Gastroesophageal sphincter (tissue), 4 donors: ENCODE data around the gene KIF5A. TPM values are rescaled to one million over a fixed set of nuclear protein-coding genes. Genes with fewer than 3 reads are reported as not detected.

Source experiments
- ATAC-seq: fragments of 150-250 bp; one replicate; pipeline ENCODE4 v1.9.1; 2016; ENCODE audit warnings: mild to moderate bottlenecking, moderate library complexity
- H3K27ac ChIP-seq, 4 donors: fragments of 200-600 bp; sonication (generic) in 3 of 4; 1 replicate in 3 of 4; 2 replicates in 1 of 4; pipeline ENCODE4 v1.5.1; 2016 to 2019
- H3K27me3 ChIP-seq: fragments of 200-600 bp; sonication (generic); one replicate; pipeline ENCODE4 v1.5.1; 2019
- H3K36me3 ChIP-seq, 2 donors: fragments of 200-600 bp; sonication (generic); one replicate each; pipeline ENCODE4 v1.5.1; 2019; ENCODE audit warnings: control low read depth in 1 of 2
- H3K4me1 ChIP-seq, 3 donors: fragments of 200-600 bp; sonication (generic); 1 replicate in 2 of 3; 2 replicates in 1 of 3; pipeline ENCODE4 v1.5.1; 2016 to 2019; ENCODE audit warnings: control low read depth in 2 of 3
- H3K4me3 ChIP-seq, 2 donors: fragments of 200-600 bp; sonication (generic); one replicate each; pipeline ENCODE4 v1.5.1; 2019; ENCODE audit warnings: mild to moderate bottlenecking in 1 of 2, moderate library complexity in 1 of 2
- H3K9me3 ChIP-seq, 3 donors: fragments of 200-600 bp; sonication (generic); one replicate each; pipeline ENCODE4 v1.5.1; 2017 to 2019; ENCODE audit warnings: control low read depth in 2 of 3
- EP300 ChIP-seq: sonication (generic); formaldehyde crosslinking; IDR thresholded peaks from one replicate; pipeline ENCODE4 v1.6.1; 2017; ENCODE audit warnings: antibody characterized with exemption, mild to moderate bottlenecking
- POLR2A ChIP-seq, 2 donors: fragments of 450-650 bp; IDR thresholded peaks; one replicate each; pipeline ENCODE4 v1.6.1; 2017; ENCODE audit warnings: antibody characterized with exemption in 2 of 2, mild to moderate bottlenecking in 2 of 2, moderate library complexity in 1 of 2
- POLR2AphosphoS5 ChIP-seq: sonication (generic); formaldehyde crosslinking; IDR thresholded peaks from one replicate; pipeline ENCODE4 v1.6.1; 2017; ENCODE audit warnings: antibody characterized with exemption
- WGBS, 2 donors: methylation state at CpG; one replicate each; pipeline ENCODE4 v1.1.5; 2018; ENCODE audit warnings: low coverage in 1 of 2; 5-methylcytosine and 5-hydroxymethylcytosine counted together
- total RNA-seq, 4 donors: library from RNA; depleted of rRNA; stranded (reverse); fragments of >200 nt; gene quantifications; one replicate each; pipeline ENCODE4 v1.1.0, GENCODE V29; 2016
- TF ChIP-seq, protein P1 (sequence below), 4 experiments: fragments of 200-600 bp in 2 of 4; fragments of 450-650 bp in 2 of 4; sonication (generic) in 1 of 4; IDR thresholded peaks; one replicate each; pipeline ENCODE4 v1.5.1; 2017 to 2019; ENCODE audit warnings: antibody characterized with exemption in 4 of 4, mild to moderate bottlenecking in 2 of 4, moderate library complexity in 2 of 4

KIF5A gene
- total RNA-seq, 4 donors from 2014 or later = 0.89 to 4.7 (median 1.6) TPM

DNA sequence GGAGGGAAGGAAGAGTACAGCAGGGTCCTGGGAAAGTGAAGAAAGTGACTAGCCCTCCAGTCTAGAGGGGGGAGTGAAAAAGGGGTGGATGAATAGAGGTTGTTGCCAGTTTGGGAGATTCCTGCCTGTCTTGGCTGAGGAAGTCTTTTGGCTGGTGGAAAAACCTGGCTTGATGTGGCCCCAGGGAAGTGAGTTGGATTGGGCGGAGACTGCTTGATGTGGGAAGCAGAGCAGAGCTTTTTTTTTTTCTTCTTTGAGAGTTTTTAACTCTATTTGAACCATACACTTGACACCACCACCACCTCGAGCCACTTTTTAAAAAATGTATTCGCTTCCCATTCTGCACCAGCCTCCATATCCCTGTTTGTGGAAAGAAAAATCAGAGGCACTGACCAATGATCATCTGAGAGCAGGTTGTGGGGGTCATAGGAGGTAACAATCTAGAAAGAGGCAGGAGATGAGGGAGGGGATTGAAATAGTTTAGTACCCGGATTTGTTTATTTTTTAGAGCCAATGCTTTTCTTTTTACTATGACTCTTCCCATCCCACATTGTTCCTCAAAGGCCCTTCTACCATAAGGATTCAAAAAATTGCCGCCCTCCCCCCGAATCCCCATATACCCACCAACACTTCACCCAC, 54.1 kb downstream of the KIF5A start:
- peak overlapping the region; percentile 91 to 93 for H3K4me3 ChIP-seq
- WGBS, 2 donors = 0 to 13% methylated on average over 1 to 5 of the region's 6 CpGs
- ATAC-seq = peak; percentile 86
- H3K36me3 ChIP-seq = peaks cover 0 to 61% of the 10 kb centered on the region in 2 donors
- H3K27ac ChIP-seq = peak overlapping the region; percentile 96 to 99 (median 99)
- H3K4me1 ChIP-seq = peaks cover 0 to 57% (median 9%) of the 10 kb centered on the region in 3 donors
- TF ChIP-seq POLR2AphosphoS5 (peak; percentile 57), POLR2A (IDR thresholded peaks at IDR 0.05) (no peak), EP300 (no peak)
- TF ChIP-seq, protein P1, sequence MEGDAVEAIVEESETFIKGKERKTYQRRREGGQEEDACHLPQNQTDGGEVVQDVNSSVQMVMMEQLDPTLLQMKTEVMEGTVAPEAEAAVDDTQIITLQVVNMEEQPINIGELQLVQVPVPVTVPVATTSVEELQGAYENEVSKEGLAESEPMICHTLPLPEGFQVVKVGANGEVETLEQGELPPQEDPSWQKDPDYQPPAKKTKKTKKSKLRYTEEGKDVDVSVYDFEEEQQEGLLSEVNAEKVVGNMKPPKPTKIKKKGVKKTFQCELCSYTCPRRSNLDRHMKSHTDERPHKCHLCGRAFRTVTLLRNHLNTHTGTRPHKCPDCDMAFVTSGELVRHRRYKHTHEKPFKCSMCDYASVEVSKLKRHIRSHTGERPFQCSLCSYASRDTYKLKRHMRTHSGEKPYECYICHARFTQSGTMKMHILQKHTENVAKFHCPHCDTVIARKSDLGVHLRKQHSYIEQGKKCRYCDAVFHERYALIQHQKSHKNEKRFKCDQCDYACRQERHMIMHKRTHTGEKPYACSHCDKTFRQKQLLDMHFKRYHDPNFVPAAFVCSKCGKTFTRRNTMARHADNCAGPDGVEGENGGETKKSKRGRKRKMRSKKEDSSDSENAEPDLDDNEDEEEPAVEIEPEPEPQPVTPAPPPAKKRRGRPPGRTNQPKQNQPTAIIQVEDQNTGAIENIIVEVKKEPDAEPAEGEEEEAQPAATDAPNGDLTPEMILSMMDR (IDR thresholded peaks at IDR 0.05) = no peak
- H3K27me3 ChIP-seq = no peaks in the 10 kb centered on the region
- H3K9me3 ChIP-seq = no peaks in the 10 kb centered on the region

DNA sequence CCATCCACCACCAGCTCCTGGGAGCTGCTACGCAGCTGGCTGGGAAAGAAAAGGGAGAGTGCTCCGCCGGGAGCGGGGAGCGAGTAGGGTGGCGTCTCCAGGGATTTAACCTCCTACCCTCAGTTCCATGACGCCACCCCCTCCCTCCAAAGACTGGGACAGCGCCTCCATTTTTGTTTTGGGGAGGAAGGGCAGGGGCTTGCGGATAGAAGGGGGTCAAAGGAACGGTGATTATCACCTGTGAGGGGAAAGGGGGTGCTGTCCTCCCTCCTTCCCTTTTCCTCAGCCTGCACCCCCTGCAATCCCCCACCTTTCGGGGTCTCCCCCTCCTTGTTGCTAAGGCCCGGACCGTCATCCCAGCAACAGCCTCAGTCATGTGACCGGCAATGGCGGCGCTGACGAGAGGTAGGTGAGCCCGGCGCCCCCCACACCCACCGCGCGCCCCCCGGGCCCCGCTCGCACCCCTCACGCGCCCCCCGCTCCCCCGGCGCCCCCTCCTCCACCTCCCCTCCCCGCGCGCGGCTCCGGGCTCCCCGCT, 54.7 kb downstream of the KIF5A start, which contains the start of gene DTX3:
TSS of gene DTX3 (plus strand) at position 371 of the 538 bp plus-strand sequence. CDS start 1,694 bp downstream, outside the sequence.
- Histone ChIP-seq H3K27me3 (no peaks in the 10 kb centered on the region), H3K27ac (peak within 1 kb of the TSS; percentile 96 to 99 (median 99)), H3K9me3 (no peaks in the 10 kb centered on the region), H3K4me1 (peaks cover 0 to 63% (median 15%) of the 10 kb centered on the region in 3 donors), H3K36me3 (peaks cover 0 to 57% of the 10 kb centered on the region in 2 donors), H3K4me3 (peak within 1 kb of the TSS; percentile 91 to 93)
- WGBS, 2 donors = 0% methylated on average over 3 to 6 of the region's 36 CpGs
- peak; percentile 29 for ATAC-seq
- TF ChIP-seq POLR2A (IDR thresholded peaks at IDR 0.05) = peak; percentile 18 to 29
- TF ChIP-seq, protein P1 (IDR thresholded peaks at IDR 0.05) = no peak

DNA sequence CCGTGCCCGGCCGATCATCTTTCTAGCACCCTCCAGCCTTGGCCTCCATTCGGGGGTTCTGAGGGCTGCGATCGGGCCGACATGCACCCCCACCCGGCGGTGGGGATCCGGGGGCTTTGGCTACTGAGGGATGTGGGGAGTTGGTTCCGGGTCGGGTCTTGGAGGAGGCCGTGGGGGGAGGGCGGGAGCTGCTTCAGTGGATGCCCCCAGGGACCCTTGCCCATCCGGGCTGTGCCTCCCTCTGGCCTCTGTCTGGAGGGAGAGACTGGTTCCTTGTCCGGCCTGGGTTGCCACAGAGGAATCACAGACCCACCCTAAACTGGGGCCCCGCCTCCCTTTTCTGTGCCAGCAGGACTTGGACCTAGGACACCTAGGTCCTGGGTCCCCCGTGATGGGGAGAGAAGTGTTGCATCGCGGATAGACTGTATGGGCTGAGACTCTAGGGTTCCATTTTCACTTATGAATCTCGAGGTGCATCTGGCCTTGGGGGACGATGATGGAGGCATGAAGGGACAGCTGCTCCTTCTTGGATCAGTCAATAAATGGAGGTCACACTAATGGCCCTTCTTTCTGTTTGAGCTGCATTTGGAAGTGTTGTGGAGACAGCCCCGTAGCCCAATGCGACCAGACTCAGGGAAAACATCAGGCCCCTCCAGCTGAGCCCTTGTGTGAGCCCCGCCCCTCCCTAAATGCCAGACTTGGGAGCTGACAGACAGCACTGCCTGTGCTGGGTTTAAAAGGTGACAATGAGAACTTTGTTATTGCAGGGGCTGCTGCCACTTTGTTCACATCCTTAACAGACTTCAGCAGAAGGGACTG, 55.4 kb downstream of the KIF5A start:
- H3K36me3 ChIP-seq = peaks cover 0 to 50% of the 10 kb centered on the region in 2 donors
- peak; percentile 40 for ATAC-seq
- peaks cover 0 to 70% (median 21%) of the 10 kb centered on the region in 3 donors for H3K4me1 ChIP-seq
- peak overlapping the region; percentile 96 to 99 (median 99) for H3K27ac ChIP-seq
- TF ChIP-seq POLR2AphosphoS5 (no peak), POLR2A (IDR thresholded peaks at IDR 0.05) (peak in 1 of 2 donors; percentile 45)
- H3K27me3 ChIP-seq = no peaks in the 10 kb centered on the region
- H3K9me3 ChIP-seq = no peaks in the 10 kb centered on the region
- peak overlapping the region; percentile 91 to 93 for H3K4me3 ChIP-seq
- WGBS, 2 donors = 14% methylated on average over 5 of the region's 25 CpGs; no CpG with 5 or more reads in 1 of the 2 donors

DNA sequence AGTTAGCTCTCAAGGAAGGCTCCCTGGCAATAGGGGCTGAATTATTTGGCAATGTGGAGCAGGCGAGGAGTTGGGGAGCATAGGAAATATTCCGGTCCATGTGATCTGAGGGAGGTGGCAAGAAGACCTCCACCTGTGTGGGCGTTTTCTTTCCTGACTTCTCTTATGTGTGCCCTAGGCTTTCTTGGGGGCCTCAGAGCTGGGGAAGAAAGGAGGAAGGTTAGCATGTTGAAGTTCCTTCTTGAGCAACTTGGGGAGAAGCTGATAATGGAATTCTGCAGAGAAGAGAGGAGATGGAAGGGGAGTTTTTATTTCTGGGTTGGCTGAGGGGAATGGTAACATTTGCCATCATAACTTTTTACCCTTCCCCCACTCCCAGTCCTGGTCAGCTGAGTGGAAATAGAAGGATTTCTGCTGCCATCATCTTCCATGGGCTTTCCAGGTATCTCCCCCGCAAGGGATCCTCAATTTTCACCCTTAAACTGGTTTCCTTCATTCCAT, 56.0 kb downstream of the KIF5A start:
- peak overlapping the region; percentile 96 to 99 (median 99) for H3K27ac ChIP-seq
- peaks cover 0 to 44% of the 10 kb centered on the region in 2 donors for H3K36me3 ChIP-seq
- ATAC-seq = no peak
- peaks cover 0 to 77% (median 21%) of the 10 kb centered on the region in 3 donors for H3K4me1 ChIP-seq
- TF ChIP-seq, protein P1 (IDR thresholded peaks at IDR 0.05) = no peak
- no peak for TF ChIP-seq POLR2A (IDR thresholded peaks at IDR 0.05)
- no peak for TF ChIP-seq POLR2AphosphoS5
- no peak for TF ChIP-seq EP300
- peak overlapping the region in 1 of 2 donors; percentile 93 for H3K4me3 ChIP-seq
- H3K9me3 ChIP-seq = no peaks in the 10 kb centered on the region
- 30 to 49% methylated on average over 3 to 4 of the region's 4 CpGs for WGBS, 2 donors
- H3K27me3 ChIP-seq = no peaks in the 10 kb centered on the region

DNA sequence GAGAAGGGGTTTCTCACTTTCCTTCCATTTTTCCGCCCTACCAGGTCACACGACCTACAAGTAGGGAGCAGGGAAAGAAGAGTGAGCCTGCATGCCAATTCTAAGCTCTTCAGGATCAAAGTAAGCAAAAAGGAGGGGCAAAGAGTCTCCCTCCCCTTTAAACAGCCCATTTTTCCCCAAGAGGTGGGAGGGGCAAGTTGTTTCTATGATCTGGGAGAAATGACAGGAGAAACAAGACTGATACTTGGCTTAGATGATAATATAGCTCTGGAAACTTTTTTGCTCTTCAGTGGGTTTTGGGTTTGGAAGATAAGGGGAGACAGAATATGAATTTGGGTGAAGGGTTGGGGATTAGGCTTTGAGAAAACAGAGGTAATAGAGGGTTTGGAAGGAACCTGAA, 56.6 kb downstream of the KIF5A start:
- no peak overlapping the region for H3K4me3 ChIP-seq
- H3K27ac ChIP-seq = peak overlapping the region in 3 of 4 donors; percentile 96 to 99 (median 99)
- no peaks in the 10 kb centered on the region for H3K9me3 ChIP-seq
- peaks cover 0 to 82% (median 21%) of the 10 kb centered on the region in 3 donors for H3K4me1 ChIP-seq
- H3K27me3 ChIP-seq = peaks cover 5% of the 10 kb centered on the region
- no peak for TF ChIP-seq POLR2AphosphoS5
- TF ChIP-seq EP300 = no peak
- TF ChIP-seq, protein P1 (IDR thresholded peaks at IDR 0.05) = no peak
- no peak for TF ChIP-seq POLR2A (IDR thresholded peaks at IDR 0.05)
- H3K36me3 ChIP-seq = peaks cover 0 to 38% of the 10 kb centered on the region in 2 donors
- ATAC-seq = no peak
- WGBS, 2 donors = 63% methylated on average over 2 of the region's 2 CpGs; no CpG with 5 or more reads in 1 of the 2 donors
